ENCODE results near the gene TELO2. TPM values are rescaled to one million over a fixed set of nuclear protein-coding genes. Genes with fewer than 3 reads are reported as not detected.

The TELO2 gene
- total RNA-seq, 1 experiment from 2014 or later = 65.4 TPM

GRCh38 chr16:1512774-1513173, 19.6 kb downstream of the TELO2 start:
- no TSS peak for BruUV-seq (replicated peaks)
- DNase-seq (ENCODE audit: low read depth, low spot score) = no peak
- H3K9me3 ChIP-seq (ENCODE audit: control insufficient read depth, insufficient read depth, low read depth, low read length) = no peaks in the 10 kb centered on the region
- no peaks in the 10 kb centered on the region for H3K27me3 ChIP-seq (ENCODE audit: control insufficient read depth, insufficient read depth, low read length)
- ChIA-PET POLR2A (no interaction called here), CTCF (no interaction called here)
- TF ChIP-seq CTCF (IDR thresholded peaks at IDR 0.05) (no peak), POLR2AphosphoS5 (IDR thresholded peaks at IDR 0.05; ENCODE audit: low read depth, low read length) (no peak), REST (IDR thresholded peaks at IDR 0.05; ENCODE audit: insufficient read depth in 1 of 2, low read depth in 2 of 2, low read length in 1 of 2) (no peak)
- H3K36me3 ChIP-seq (ENCODE audit: control insufficient read depth, insufficient read depth, low read length) = no peaks in the 10 kb centered on the region
- in situ Hi-C loops (cut with HindIII; ENCODE audit: low pct_unique_long_range_greater_than_20kb, low sequenced_read_pairs) = no loop called here
- no peaks in the 10 kb centered on the region for H3K4me1 ChIP-seq (ENCODE audit: control insufficient read depth, insufficient read depth, low read length)
- no peak overlapping the region for H3K27ac ChIP-seq (ENCODE audit: low read length)
- H3K4me3 ChIP-seq (ENCODE audit: low read depth in 2 of 2, low read length in 2 of 2) = no peak overlapping the region
- no peak for ATAC-seq
- intact Hi-C loops (cut with micrococcal nuclease; ENCODE audit: unreplicated experiment) = no loop called here

- intact Hi-C loops (cut with micrococcal nuclease; ENCODE audit: unreplicated experiment) = no loop called here
- TSS peak; percentile 57 for BruUV-seq (replicated peaks)
- Histone ChIP-seq H3K36me3 (ENCODE audit: control insufficient read depth, insufficient read depth, low read length) (no peaks in the 10 kb centered on the region), H3K4me1 (ENCODE audit: control insufficient read depth, insufficient read depth, low read length) (no peaks in the 10 kb centered on the region), H3K27me3 (ENCODE audit: control insufficient read depth, insufficient read depth, low read length) (no peaks in the 10 kb centered on the region), H3K4me3 (ENCODE audit: low read depth in 2 of 2, low read length in 2 of 2) (no peak overlapping the region), H3K9me3 (ENCODE audit: control insufficient read depth, insufficient read depth, low read depth, low read length) (no peaks in the 10 kb centered on the region), H3K27ac (ENCODE audit: low read length) (no peak overlapping the region)
- in situ Hi-C loops (cut with HindIII; ENCODE audit: low pct_unique_long_range_greater_than_20kb, low sequenced_read_pairs) = no loop called here
- DNase-seq (ENCODE audit: low read depth, low spot score) = no peak
- CTCF ChIA-PET = no interaction called here
- TF ChIP-seq CTCF (IDR thresholded peaks at IDR 0.05) (no peak), TCF7L2 (IDR thresholded peaks at IDR 0.05; ENCODE audit: low read depth, low read length) (no peak), REST (IDR thresholded peaks at IDR 0.05; ENCODE audit: insufficient read depth in 1 of 2, low read depth in 2 of 2, low read length in 1 of 2) (no peak), SIN3A (IDR thresholded peaks at IDR 0.05; ENCODE audit: borderline replicate concordance, insufficient read depth, low read depth, low read length) (no peak), POLR2AphosphoS5 (IDR thresholded peaks at IDR 0.05; ENCODE audit: low read depth, low read length) (no peak)
- no peak for ATAC-seq
- POLR2A ChIA-PET = no interaction called here
Measured at GRCh38 chr16:1514507-1514906, 21.3 kb downstream of the TELO2 start.
